Fibroblast of gingiva (primary cell): Measurements from ENCODE around the gene SEMA6A.
A peak's percentile ranks its signal among the peaks of the same experiment; 100 is the strongest.

Experiments used
- DNase-seq: peaks from one replicate; pipeline ENCODE4 v3.0.0-alpha.2; 2011; ENCODE audit warnings: low read depth

Gene SEMA6A

DNA sequence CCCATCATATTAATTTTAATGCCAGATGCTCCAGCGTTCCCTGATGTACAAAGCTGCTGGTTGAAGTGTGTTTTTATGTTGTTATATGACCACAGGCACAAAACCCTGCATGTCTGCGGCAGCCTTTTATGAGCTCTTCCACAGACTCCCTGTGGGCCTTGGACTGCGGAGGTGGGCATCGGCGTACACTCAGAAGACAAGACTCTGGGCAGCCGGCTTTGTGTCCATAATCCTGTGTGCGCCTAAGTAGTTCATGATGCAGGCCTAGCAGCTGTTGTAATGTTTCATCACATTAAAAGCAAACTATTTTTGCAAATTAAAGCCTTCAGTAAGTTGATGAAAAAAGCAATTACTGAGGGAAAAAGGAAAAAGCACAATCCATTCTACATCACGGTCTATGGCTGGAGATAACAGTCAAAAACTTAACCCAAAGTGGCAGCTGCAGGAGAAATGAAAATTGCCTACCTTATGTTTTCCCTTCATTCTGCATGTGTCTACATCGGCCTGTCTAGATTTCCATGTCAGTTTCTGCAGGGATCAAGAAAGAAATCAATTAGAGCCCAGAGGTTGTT lies 78.8 kb downstream of the SEMA6A start:
- DNase-seq = no peak

GRCh38 chr5:116494784-116495450 lies 79.7 kb downstream of the SEMA6A start:
- no peak for DNase-seq

DNA sequence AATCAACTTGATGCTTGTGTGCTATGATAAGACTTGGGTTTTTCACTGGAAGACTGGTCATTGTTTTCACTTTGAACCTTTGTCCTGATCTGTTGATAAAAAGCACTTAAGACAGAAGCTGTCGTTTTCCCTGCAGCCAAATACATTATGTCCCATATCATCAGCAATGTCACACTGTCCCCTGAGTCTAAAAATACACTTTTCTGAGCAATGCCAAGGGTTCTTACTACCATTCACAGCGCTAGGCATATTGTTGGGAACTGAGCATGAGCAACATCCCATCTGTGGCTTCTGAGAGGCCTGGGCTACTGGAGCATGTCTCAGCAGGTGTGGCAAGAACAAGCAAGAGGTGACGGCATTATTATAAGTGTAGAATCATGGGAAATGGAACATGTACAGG lies 81.8 kb downstream of the SEMA6A start:
- no peak for DNase-seq

DNA sequence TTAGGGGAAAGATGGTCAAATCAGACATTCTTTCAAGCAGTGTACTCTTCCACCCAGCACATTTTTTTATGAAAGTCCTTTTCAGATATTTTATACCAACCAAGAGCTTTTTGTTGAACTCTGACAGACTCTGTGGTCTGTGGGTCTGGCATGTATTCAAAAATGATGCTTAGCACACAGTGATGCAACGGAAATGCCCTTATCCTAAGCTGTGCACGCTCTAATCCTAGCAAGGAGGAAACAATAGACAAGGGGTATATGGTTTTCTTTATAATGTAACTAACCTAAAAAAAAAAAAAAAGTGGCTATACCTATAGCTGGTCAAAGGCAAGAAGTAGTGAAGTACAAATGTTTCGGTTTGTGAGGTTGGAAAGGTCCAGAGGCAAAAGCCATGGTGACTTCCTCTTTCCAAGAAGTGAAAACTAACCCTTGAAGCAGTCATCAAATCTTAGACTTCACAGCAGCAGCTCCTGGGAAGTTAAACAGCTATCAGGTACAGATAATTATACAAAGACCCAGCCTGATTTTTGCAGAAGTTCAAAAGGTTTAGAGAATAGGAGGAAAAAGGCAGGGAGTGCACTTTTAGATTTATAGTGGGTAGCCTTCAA lies 82.5 kb downstream of the SEMA6A start:
- peak; percentile 91 for DNase-seq

DNA sequence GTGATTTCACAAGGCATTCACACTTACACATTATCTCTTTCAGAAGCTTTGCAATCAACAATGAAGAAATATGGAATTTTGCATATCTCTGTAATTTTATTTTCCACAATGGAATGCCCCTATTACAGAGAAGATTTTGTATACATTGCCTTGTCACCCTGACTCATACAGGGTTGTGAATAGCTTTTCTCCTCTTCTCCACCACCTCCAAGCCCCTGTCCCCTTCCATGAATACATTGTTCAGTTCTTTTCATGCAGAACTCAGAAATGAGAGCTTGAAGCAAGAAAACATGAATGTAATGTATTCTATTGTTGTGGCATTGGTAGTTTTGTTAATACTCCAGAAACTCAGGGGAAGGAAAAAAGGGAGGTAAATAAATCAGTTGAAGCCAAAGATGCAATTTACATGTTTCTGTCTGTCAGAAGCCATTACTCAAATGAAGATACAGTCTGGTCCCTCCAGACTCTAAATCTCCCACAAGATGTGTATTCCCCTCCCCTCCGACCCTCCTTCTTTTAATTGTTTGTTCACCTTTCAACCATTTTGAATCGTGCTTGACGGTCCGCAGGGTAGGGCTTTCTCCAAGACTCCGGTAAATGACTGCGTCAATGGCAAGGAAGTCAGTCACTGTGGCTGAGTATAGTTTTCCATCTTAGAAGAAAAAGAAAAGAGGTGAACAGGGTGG lies 86.1 kb downstream of the SEMA6A start:
- DNase-seq = no peak

GRCh38 chr5:116487045-116487444 lies 87.6 kb downstream of the SEMA6A start:
- DNase-seq = no peak

- no peak for DNase-seq
Observed at GRCh38 chr5:116486588-116486987, 88.0 kb downstream of the SEMA6A start.

GRCh38 chr5:116484645-116485044 lies 90.0 kb downstream of the SEMA6A start:
- no peak for DNase-seq

- peak; percentile 30 for DNase-seq
Observed at GRCh38 chr5:116482394-116482793, 92.2 kb downstream of the SEMA6A start.

GRCh38 chr5:116480894-116481510 lies 93.6 kb downstream of the SEMA6A start:
- no peak for DNase-seq

- DNase-seq = no peak
Observed at GRCh38 chr5:116479776-116480675, 94.6 kb downstream of the SEMA6A start.

GRCh38 chr5:116478491-116478890 lies 96.1 kb downstream of the SEMA6A start:
- no peak for DNase-seq

DNA sequence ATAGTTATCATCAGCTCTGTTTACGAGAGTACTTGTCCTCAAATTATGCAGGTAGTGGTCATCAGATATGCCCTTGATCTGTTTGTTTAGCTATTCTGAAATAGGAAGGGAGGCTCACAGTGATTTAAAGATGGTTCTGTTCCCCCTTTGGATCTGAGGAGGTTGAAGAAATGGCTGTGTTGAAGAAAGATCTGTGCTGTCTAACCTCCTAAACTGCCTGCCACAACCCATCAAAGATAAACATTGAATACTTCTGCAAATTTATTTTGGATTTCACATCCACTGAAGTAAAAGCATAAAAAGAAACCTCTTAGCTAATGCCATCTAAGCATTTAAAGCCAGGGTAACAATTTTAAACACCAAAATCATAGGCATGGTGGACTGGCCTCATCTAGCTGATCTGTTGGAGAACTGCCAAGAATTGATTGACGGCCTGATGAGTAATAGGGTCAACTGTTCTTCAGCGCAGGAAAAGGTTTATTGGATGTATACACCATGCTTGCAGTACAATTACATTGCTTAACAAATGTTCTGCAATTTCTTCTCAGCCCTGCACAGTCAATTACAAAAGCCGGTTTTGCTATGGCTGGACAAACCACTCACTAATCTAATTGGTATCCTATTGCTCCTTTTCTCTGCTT lies 97.6 kb downstream of the SEMA6A start:
- DNase-seq = no peak

GRCh38 chr5:116475338-116475737 lies 99.3 kb downstream of the SEMA6A start:
- DNase-seq = no peak

DNA sequence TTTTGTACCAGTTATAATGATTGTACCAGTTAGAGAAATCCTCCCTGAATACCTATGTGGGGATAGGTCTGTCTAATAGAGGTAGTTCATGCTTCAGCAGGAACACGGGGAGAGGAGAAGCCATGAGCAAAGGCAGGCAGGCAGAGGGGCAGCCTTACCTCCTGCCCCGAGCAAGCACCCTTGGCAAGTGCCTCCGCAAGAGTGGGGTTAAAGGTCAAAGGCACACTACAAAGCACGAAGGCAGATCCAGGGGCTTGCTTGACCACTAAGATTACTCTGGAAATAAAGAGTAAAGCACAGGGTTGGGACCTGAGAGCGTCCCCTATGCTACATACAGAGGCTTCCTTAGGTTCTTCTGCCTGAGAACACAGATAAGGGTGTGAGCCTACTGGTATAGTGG lies 100.9 kb downstream of the SEMA6A start:
- no peak for DNase-seq

- no peak for DNase-seq
Observed at GRCh38 chr5:116472274-116472673, 102.3 kb downstream of the SEMA6A start.

DNA sequence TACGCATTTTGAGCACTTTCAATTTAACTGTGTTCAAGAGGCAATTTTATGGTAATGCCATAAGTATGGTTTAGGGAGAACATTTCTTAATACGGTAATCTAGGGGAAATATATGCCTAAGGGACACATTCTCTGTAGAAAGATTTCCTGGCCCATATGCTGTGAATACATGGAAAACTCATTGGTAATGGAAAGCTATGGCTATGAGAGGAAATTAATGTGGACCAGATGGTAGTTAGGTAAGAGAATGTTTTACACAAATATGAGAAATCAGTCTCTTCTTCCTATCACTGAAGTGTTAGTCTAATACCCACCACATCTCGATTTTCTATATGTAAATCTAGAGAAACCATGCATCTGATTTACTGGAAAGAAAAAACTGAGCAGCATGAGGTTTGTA lies 105.0 kb downstream of the SEMA6A start:
- no peak for DNase-seq

DNA sequence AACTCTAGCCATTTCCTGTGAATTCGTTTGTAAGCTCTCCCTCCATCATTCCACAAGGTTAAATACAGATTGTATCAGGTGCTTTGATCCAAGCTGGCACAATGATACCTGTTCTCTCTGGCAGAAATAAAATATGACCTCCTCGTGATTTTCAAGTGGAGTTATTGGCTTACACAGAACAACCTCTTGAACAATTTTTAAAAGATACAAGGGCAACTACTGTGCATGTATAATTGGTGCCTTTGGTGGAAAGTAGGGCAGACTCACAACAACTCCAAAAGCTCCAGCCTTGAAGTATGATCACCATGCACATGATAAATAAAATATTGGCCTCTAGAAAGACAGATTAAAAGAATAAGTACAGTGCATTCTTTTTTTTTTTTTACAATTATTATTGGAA lies 106.0 kb downstream of the SEMA6A start:
- DNase-seq = no peak

DNA sequence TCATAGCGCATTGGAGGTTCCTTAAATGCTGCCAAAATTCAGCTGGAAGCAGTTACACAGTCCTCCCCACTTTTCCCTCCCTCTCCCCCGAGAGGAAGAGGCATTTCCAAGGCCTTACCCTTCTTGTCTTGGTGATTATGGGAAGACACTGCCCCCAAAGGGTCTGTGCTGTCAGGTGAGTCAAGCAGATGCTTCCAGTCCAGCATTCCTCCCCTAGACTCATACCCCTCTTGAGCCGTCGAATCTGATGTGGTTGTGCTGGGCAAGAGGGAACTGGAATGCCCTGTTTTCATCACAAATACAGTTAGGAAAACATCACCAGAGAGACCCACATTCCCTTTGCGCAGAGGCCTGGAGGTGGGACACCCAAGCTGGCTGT lies 107.2 kb downstream of the SEMA6A start:
- no peak for DNase-seq

DNA sequence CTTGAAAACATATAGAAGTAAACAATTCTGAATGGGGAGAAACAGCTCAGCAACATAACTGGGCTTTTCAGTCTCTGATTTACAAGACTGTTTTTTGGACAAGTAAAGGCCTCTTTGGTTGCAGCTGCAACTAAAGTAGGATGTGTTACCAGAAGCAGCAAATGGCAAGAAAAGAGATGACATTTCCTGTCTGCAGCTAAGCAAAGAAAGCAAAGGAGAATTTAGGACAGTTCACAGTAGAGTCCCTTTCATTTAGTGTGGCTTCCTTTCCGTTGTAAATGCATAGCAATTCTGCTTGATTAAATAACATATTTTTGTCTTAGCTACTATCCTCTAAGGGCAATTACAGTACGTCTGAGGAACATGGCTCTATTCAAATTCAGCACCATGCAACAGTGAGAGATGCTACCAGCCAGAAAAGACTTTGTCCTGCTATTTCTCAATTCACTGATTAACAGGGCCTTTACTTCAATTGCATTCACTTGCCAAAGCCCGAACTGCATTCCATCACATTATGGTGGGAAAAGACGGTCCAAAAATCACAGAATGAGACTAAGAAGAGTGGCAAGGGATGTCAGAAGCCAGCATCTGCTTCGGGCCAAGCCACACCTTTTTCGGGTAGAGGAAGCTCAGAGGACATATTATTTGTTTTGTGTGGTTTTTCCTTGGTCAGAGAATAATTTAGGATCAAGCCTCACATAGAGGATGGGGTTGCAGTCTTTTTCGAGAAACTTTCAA lies 107.7 kb downstream of the SEMA6A start:
- no peak for DNase-seq

- no peak for DNase-seq
Observed at GRCh38 chr5:116465411-116465810, 109.2 kb downstream of the SEMA6A start.
